Stimulated activated CD8-positive, alpha-beta memory T cell treated with anti-CD3 and anti-CD28 coated beads, Interleukin-7, amount 100 ng/mL, for 4 hours (primary cell): ENCODE results near the gene TSACC.

Source experiments
- DNase-seq, 2 donors: peaks; one replicate each; pipeline ENCODE4 v3.0.0-alpha.2; 2020; ENCODE audit warnings: low read depth in 2 of 2

TSACC gene

GRCh38 chr1:156393095-156393494 lies 54.8 kb downstream of the TSACC start:
- no peak for DNase-seq

GRCh38 chr1:156394082-156394481 lies 55.8 kb downstream of the TSACC start:
- no peak for DNase-seq

- no peak for DNase-seq
Observed at GRCh38 chr1:156394835-156395461, 56.6 kb downstream of the TSACC start.
